GM23338 (cell line): ENCODE measurements around the gene TRIM14. TPM values are rescaled to one million over a fixed set of nuclear protein-coding genes. Genes with fewer than 3 reads are reported as not detected.

Source experiments
- ATAC-seq: fragments of 200-7000 bp; cut with Tn5 transposase; 3 replicates; pipeline ENCODE4 v1.9.1; 2020
- DNase-seq: peaks from one replicate; pipeline ENCODE4 v3.0.0-alpha.2; 2015; ENCODE audit warnings: low spot score
- H2AFZ ChIP-seq: fragments of 200-600 bp; sonication (generic); 2 replicates; pipeline ENCODE4 v1.8.0; 2016; ENCODE audit warnings: antibody characterized with exemption, mild to moderate bottlenecking, moderate library complexity
- H3F3A ChIP-seq: fragments of 200-600 bp; sonication (generic); replicated peaks from 2 replicates; pipeline ENCODE4 v1.8.0; 2017; ENCODE audit warnings: antibody characterized with exemption, mixed run types, low read depth
- H3K27ac ChIP-seq: fragments of 200-600 bp; sonication (generic); 2 replicates; pipeline ENCODE4 v1.6.1; 2016; ENCODE audit warnings: low read depth
- H3K27me3 ChIP-seq: fragments of 200-600 bp; sonication (generic); 2 replicates; pipeline ENCODE4 v1.8.0; 2016; ENCODE audit warnings: mild to moderate bottlenecking, mixed run types, moderate library complexity; ENCODE audit not compliant: insufficient read depth
- H3K36me3 ChIP-seq: fragments of 200-600 bp; sonication (generic); 2 replicates; pipeline ENCODE4 v1.8.0; 2016; ENCODE audit warnings: mild to moderate bottlenecking; ENCODE audit not compliant: insufficient read depth
- H3K4me1 ChIP-seq: fragments of 200-600 bp; sonication (generic); 2 replicates; pipeline ENCODE4 v1.8.0; 2016; ENCODE audit warnings: mild to moderate bottlenecking, moderate library complexity; ENCODE audit not compliant: insufficient read depth
- H3K4me2 ChIP-seq: fragments of 200-600 bp; sonication (generic); 2 replicates; pipeline ENCODE4 v1.7.1; 2017; ENCODE audit warnings: mixed run types
- H3K4me3 ChIP-seq: fragments of 200-600 bp; sonication (generic); 2 replicates; pipeline ENCODE4 v1.6.1; 2016; ENCODE audit warnings: mixed run types
- H3K79me2 ChIP-seq: fragments of 200-600 bp; sonication (generic); replicated peaks from 2 replicates; pipeline ENCODE4 v1.8.0; 2017; ENCODE audit warnings: mild to moderate bottlenecking; ENCODE audit not compliant: insufficient read depth
- H3K9me2 ChIP-seq: fragments of 200-600 bp; sonication (generic); 2 replicates; pipeline ENCODE4 v1.8.0; 2017; ENCODE audit not compliant: insufficient read depth
- H4K20me1 ChIP-seq: fragments of 200-600 bp; sonication (generic); replicated peaks from 2 replicates; pipeline ENCODE4 v1.8.0; 2017; ENCODE audit warnings: mild to moderate bottlenecking; ENCODE audit not compliant: insufficient read depth
- H3K27ac Mint-ChIP-seq: 2 replicates; pipeline ENCODE4 v1.8.0; 2020; ENCODE audit warnings: inconsistent platforms, mild to moderate bottlenecking, moderate library complexity, mixed read lengths
- H3K27me3 Mint-ChIP-seq: 3 replicates; pipeline ENCODE4 v1.8.0; 2022; ENCODE audit warnings: low read depth, mild to moderate bottlenecking, moderate library complexity, mixed read lengths, inconsistent platforms; ENCODE audit not compliant: insufficient read depth, poor library complexity
- H3K36me3 Mint-ChIP-seq: 3 replicates; pipeline ENCODE4 v1.8.0; 2021; ENCODE audit warnings: low read depth, mild to moderate bottlenecking, inconsistent platforms, moderate library complexity, mixed read lengths
- H3K4me1 Mint-ChIP-seq: 3 replicates; pipeline ENCODE4 v1.8.0; 2020; ENCODE audit warnings: mild to moderate bottlenecking, inconsistent platforms, mixed read lengths
- H3K4me3 Mint-ChIP-seq: 3 replicates; pipeline ENCODE4 v1.8.0; 2021; ENCODE audit warnings: moderate library complexity, mild to moderate bottlenecking, inconsistent platforms, mixed read lengths
- H3K9me3 Mint-ChIP-seq: 3 replicates; pipeline ENCODE4 v1.8.0; 2020; ENCODE audit warnings: moderate library complexity, mild to moderate bottlenecking, inconsistent platforms, mixed read lengths
- CREB1 ChIP-seq: fragments of 250-450 bp; sonication (Bioruptor Pico); IDR thresholded peaks from 2 replicates; pipeline ENCODE4 v1.5.0; 2020; ENCODE audit warnings: low read depth, mild to moderate bottlenecking, moderate library complexity
- CTCF ChIP-seq, 2 experiments: fragments of 200-600 bp in 1 of 2; sonication (generic) in 1 of 2; conservative IDR thresholded peaks; 2 replicates each; pipeline versions ENCODE4 v1.5.1 to v1.6.1; 2016 to 2017; ENCODE audit warnings: antibody characterized with exemption in 2 of 2, low read depth in 2 of 2, mild to moderate bottlenecking in 2 of 2, moderate library complexity in 1 of 2
- EZH2 ChIP-seq: fragments of 200-600 bp; sonication (generic); IDR thresholded peaks from one replicate; pipeline ENCODE4 v1.8.0; 2017; ENCODE audit warnings: antibody characterized with exemption, mild to moderate bottlenecking, low read depth; ENCODE audit not compliant: unreplicated experiment
- EZH2phosphoT487 ChIP-seq: fragments of 200-600 bp; sonication (generic); IDR thresholded peaks from one replicate; pipeline ENCODE4 v1.8.1; 2018; ENCODE audit warnings: antibody characterized with exemption; ENCODE audit not compliant: unreplicated experiment
- JUNB ChIP-seq: IDR thresholded peaks from one replicate; pipeline ENCODE4 v1.6.1; 2016; ENCODE audit warnings: antibody characterized with exemption; ENCODE audit not compliant: unreplicated experiment
- NANOG ChIP-seq: IDR thresholded peaks from 2 replicates; pipeline ENCODE4 v1.6.1; 2016; ENCODE audit warnings: antibody characterized with exemption, borderline replicate concordance
- POLR2AphosphoS5 ChIP-seq: IDR thresholded peaks from 2 replicates; pipeline ENCODE4 v1.6.1; 2016; ENCODE audit warnings: antibody characterized with exemption, low read depth
- REST ChIP-seq: IDR thresholded peaks from one replicate; pipeline ENCODE4 v1.6.1; 2018; ENCODE audit warnings: antibody characterized with exemption; ENCODE audit not compliant: unreplicated experiment
- STAT1 ChIP-seq: IDR thresholded peaks from one replicate; pipeline ENCODE4 v1.6.1; 2016; ENCODE audit warnings: antibody characterized with exemption; ENCODE audit not compliant: unreplicated experiment
- ZNF114 ChIP-seq: fragments of 250-450 bp; sonication (Bioruptor Pico); IDR thresholded peaks from 2 replicates; pipeline ENCODE4 v1.5.0; 2020; ENCODE audit warnings: mild to moderate bottlenecking, moderate library complexity
- ZNF331 ChIP-seq: fragments of 250-450 bp; sonication (Bioruptor Pico); IDR thresholded peaks from 2 replicates; pipeline ENCODE4 v1.5.0; 2020; ENCODE audit warnings: low read depth, mild to moderate bottlenecking, moderate library complexity
- polyA plus RNA-seq: library from polyadenylated mRNA; unstranded; fragments of >200 nt; fragmentation: Nextera tagmentation; extraction: Ambion mirVana; gene quantifications from 2 replicates; pipeline ENCODE4 v1.2.1, GENCODE V29; 2016
- total RNA-seq: library from RNA; depleted of rRNA; stranded (reverse); fragments of >200 nt; shearing (Covaris generic); gene quantifications from 2 replicates; pipeline ENCODE4 v1.2.3, GENCODE V29; 2014
- TF ChIP-seq, protein P1 (sequence below): IDR thresholded peaks from 2 replicates; pipeline ENCODE4 v1.6.1; 2016; ENCODE audit warnings: antibody characterized with exemption
- TF ChIP-seq, protein P2 (sequence below): fragments of 250-450 bp; sonication (Bioruptor Pico); IDR thresholded peaks from 2 replicates; pipeline ENCODE4 v1.5.0; 2020; ENCODE audit warnings: mild to moderate bottlenecking, moderate library complexity

The TRIM14 gene
- total and polyA plus RNA-seq, 2 experiments from 2014 or later, result 17.2 to 25.3 TPM

DNA sequence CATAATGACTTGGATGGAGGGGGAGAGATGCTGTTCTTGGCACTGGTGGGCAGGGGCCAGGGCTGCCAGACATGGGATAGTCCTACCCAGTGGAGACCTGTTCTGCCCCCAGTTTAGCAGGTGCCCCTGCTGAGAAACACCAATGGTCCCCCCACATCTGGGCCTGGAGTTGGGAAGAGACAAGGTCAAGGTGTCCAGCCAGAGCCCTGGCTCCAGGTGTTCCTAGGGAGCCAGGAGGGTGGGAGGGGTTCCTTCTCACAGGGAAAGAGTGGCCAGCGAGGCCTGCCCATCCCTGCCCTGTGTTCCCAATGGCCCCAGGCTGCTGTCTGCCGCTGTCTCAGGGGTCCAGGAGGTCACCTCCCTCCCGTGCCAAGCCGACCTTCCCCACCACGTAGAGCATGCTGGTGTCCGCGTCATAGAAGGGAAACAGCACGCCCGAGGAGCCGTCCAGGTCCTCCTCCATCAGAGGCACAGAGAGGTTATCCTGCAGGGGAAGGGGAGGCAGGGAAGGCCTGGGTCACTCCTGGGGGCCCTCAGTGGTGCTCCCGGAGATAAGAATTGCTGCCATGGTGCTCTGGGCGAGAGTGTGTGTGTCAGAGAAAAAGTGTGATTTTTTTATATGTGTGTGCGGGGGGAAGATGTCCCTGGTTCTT lies 11.7 kb upstream of the TRIM14 start:
- H3K4me3 ChIP-seq, result no peak overlapping the region
- H3K27ac Mint-ChIP-seq, result no peak overlapping the region

More for the DNA sequence above, 11.7 kb upstream of the TRIM14 start:
- H3K4me1 Mint-ChIP-seq, result peaks cover 12% of the 10 kb centered on the region
- H2AFZ ChIP-seq, result no peak overlapping the region
- H3K27me3 ChIP-seq, result no peaks in the 10 kb centered on the region
- no peaks in the 10 kb centered on the region; the same call in 1 of the 2 replicates for H3K36me3 ChIP-seq
- H3K4me3 Mint-ChIP-seq, result no peak overlapping the region
- H4K20me1 ChIP-seq, result no peaks in the 10 kb centered on the region
- H3F3A ChIP-seq, result no peaks in the 10 kb centered on the region
- TF ChIP-seq EZH2phosphoT487 (no peak), CREB1 (no peak), STAT1 (no peak), ZNF331 (CRISPR knock-in tag) (no peak), REST (no peak), EZH2 (no peak), POLR2AphosphoS5 (no peak), JUNB (no peak), ZNF114 (CRISPR knock-in tag) (no peak), CTCF (conservative IDR thresholded peaks at IDR 0.05; ENCODE audit: low read depth in 2 of 2) (no peak), NANOG (no peak)
- TF ChIP-seq, protein P1, sequence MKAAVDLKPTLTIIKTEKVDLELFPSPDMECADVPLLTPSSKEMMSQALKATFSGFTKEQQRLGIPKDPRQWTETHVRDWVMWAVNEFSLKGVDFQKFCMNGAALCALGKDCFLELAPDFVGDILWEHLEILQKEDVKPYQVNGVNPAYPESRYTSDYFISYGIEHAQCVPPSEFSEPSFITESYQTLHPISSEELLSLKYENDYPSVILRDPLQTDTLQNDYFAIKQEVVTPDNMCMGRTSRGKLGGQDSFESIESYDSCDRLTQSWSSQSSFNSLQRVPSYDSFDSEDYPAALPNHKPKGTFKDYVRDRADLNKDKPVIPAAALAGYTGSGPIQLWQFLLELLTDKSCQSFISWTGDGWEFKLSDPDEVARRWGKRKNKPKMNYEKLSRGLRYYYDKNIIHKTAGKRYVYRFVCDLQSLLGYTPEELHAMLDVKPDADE, result no peak
- TF ChIP-seq, protein P2, sequence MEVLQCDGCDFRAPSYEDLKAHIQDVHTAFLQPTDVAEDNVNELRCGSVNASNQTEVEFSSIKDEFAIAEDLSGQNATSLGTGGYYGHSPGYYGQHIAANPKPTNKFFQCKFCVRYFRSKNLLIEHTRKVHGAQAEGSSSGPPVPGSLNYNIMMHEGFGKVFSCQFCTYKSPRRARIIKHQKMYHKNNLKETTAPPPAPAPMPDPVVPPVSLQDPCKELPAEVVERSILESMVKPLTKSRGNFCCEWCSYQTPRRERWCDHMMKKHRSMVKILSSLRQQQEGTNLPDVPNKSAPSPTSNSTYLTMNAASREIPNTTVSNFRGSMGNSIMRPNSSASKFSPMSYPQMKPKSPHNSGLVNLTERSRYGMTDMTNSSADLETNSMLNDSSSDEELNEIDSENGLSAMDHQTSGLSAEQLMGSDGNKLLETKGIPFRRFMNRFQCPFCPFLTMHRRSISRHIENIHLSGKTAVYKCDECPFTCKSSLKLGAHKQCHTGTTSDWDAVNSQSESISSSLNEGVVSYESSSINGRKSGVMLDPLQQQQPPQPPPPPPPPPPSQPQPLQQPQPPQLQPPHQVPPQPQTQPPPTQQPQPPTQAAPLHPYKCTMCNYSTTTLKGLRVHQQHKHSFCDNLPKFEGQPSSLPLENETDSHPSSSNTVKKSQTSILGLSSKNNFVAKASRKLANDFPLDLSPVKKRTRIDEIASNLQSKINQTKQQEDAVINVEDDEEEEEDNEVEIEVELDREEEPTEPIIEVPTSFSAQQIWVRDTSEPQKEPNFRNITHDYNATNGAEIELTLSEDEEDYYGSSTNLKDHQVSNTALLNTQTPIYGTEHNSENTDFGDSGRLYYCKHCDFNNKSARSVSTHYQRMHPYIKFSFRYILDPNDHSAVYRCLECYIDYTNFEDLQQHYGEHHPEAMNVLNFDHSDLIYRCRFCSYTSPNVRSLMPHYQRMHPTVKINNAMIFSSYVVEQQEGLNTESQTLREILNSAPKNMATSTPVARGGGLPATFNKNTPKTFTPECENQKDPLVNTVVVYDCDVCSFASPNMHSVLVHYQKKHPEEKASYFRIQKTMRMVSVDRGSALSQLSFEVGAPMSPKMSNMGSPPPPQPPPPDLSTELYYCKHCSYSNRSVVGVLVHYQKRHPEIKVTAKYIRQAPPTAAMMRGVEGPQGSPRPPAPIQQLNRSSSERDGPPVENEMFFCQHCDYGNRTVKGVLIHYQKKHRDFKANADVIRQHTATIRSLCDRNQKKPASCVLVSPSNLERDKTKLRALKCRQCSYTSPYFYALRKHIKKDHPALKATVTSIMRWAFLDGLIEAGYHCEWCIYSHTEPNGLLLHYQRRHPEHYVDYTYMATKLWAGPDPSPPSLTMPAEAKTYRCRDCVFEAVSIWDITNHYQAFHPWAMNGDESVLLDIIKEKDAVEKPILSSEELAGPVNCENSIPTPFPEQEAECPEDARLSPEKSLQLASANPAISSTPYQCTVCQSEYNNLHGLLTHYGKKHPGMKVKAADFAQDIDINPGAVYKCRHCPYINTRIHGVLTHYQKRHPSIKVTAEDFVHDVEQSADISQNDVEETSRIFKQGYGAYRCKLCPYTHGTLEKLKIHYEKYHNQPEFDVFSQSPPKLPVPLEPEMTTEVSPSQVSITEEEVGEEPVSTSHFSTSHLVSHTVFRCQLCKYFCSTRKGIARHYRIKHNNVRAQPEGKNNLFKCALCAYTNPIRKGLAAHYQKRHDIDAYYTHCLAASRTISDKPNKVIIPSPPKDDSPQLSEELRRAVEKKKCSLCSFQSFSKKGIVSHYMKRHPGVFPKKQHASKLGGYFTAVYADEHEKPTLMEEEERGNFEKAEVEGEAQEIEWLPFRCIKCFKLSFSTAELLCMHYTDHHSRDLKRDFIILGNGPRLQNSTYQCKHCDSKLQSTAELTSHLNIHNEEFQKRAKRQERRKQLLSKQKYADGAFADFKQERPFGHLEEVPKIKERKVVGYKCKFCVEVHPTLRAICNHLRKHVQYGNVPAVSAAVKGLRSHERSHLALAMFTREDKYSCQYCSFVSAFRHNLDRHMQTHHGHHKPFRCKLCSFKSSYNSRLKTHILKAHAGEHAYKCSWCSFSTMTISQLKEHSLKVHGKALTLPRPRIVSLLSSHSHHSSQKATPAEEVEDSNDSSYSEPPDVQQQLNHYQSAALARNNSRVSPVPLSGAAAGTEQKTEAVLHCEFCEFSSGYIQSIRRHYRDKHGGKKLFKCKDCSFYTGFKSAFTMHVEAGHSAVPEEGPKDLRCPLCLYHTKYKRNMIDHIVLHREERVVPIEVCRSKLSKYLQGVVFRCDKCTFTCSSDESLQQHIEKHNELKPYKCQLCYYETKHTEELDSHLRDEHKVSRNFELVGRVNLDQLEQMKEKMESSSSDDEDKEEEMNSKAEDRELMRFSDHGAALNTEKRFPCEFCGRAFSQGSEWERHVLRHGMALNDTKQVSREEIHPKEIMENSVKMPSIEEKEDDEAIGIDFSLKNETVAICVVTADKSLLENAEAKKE (CRISPR knock-in tag), result no peak
- no peaks in the 10 kb centered on the region for H3K79me2 ChIP-seq
- peaks cover 32% of the 10 kb centered on the region for H3K36me3 Mint-ChIP-seq
- H3K27ac ChIP-seq, result no peak overlapping the region
- no peaks in the 10 kb centered on the region for H3K9me3 Mint-ChIP-seq
- DNase-seq, result no peak
- no peaks in the 10 kb centered on the region for H3K9me2 ChIP-seq
- H3K4me1 ChIP-seq, result no peaks in the 10 kb centered on the region
- peaks cover 4% of the 10 kb centered on the region for H3K27me3 Mint-ChIP-seq
- ATAC-seq, result no peak
- no peak overlapping the region for H3K4me2 ChIP-seq
